SW480 (cell line): ENCODE measurements around the gene RBMS3.
"Not testable (repeated sequence)": the region's sequence is repeated elsewhere in the genome, so short reads cannot be mapped to it uniquely, and the experiment has no call there.

Experiments used
- DNase-seq: peaks from one replicate; pipeline ENCODE4 v3.0.0-alpha.2; 2016; ENCODE audit warnings: low spot score

Gene RBMS3

GRCh38 chr3:29280404-29281093 is at the start of gene RBMS3:
Gene RBMS3, plus strand, starts transcription at chr3:29281071.
- DNase-seq, result no peak

- DNase-seq, result not testable (repeated sequence)
These were observed 47.7 kb upstream of the RBMS3 start for GRCh38 chr3:29233126-29233525.

- no peak for DNase-seq
These were observed 44.6 kb upstream of the RBMS3 start for GRCh38 chr3:29236146-29236840.

GRCh38 chr3:29239376-29239775 is 41.5 kb upstream of the RBMS3 start:
- no peak for DNase-seq

GRCh38 chr3:29240248-29240647 is 40.6 kb upstream of the RBMS3 start:
- DNase-seq, result no peak

GRCh38 chr3:29240887-29241286 is 40.0 kb upstream of the RBMS3 start:
- no peak for DNase-seq

- DNase-seq, result no peak
These were observed 39.0 kb upstream of the RBMS3 start for GRCh38 chr3:29241855-29242254.

GRCh38 chr3:29242296-29242695 is 38.6 kb upstream of the RBMS3 start:
- no peak for DNase-seq

- no peak for DNase-seq
These were observed 35.4 kb upstream of the RBMS3 start for GRCh38 chr3:29245441-29245840.

- DNase-seq, result no peak
These were observed 33.7 kb upstream of the RBMS3 start for GRCh38 chr3:29247088-29247745.

- no peak for DNase-seq
These were observed 31.0 kb upstream of the RBMS3 start for GRCh38 chr3:29249829-29250345.

GRCh38 chr3:29255854-29256696 is 24.8 kb upstream of the RBMS3 start:
- DNase-seq, result no peak

- no peak for DNase-seq
These were observed 22.7 kb upstream of the RBMS3 start for GRCh38 chr3:29258161-29258560.

- DNase-seq, result no peak
These were observed 19.8 kb upstream of the RBMS3 start for GRCh38 chr3:29261119-29261518.

- DNase-seq, result no peak
These were observed 17.4 kb upstream of the RBMS3 start for GRCh38 chr3:29263476-29263875.

- DNase-seq, result no peak
These were observed 15.3 kb upstream of the RBMS3 start for GRCh38 chr3:29265509-29266072.

- DNase-seq, result no peak
These were observed 13.6 kb upstream of the RBMS3 start for GRCh38 chr3:29267226-29267625.

GRCh38 chr3:29268651-29269050 is 12.2 kb upstream of the RBMS3 start:
- no peak for DNase-seq

GRCh38 chr3:29270752-29271151 is 10.1 kb upstream of the RBMS3 start:
- no peak for DNase-seq

GRCh38 chr3:29271475-29271874 is 9.4 kb upstream of the RBMS3 start:
- no peak for DNase-seq

- DNase-seq, result no peak
These were observed 6.2 kb upstream of the RBMS3 start for GRCh38 chr3:29274667-29275066.

- DNase-seq, result no peak
These were observed 5.6 kb upstream of the RBMS3 start for GRCh38 chr3:29275309-29275708.
